BE2C (cell line): Measurements from ENCODE around the gene PHLPP1.

Experiments
- DNase-seq: peaks from one replicate; pipeline ENCODE4 v3.0.0-alpha.2; 2020
- H3K27me3 ChIP-seq: fragments of 250-450 bp; sonication (Bioruptor Pico); 2 replicates; pipeline ENCODE4 v1.5.1; 2020; ENCODE audit warnings: mild to moderate bottlenecking
- H3K36me3 ChIP-seq: fragments of 250-450 bp; sonication (Bioruptor Pico); 2 replicates; pipeline ENCODE4 v1.5.1; 2020; ENCODE audit warnings: mild to moderate bottlenecking
- H3K4me1 ChIP-seq: fragments of 250-450 bp; sonication (Bioruptor Pico); 2 replicates; pipeline ENCODE4 v1.5.1; 2020
- H3K4me3 ChIP-seq: 2 replicates; pipeline ENCODE4 v1.5.1; 2011; ENCODE audit warnings: low read depth, low read length
- H3K9me3 ChIP-seq: fragments of 250-450 bp; sonication (Bioruptor Pico); 2 replicates; pipeline ENCODE4 v1.5.1; 2020
- CTCF ChIP-seq: IDR thresholded peaks from 2 replicates; pipeline ENCODE4 v1.5.1; 2012; ENCODE audit warnings: mild to moderate bottlenecking, low read depth, low read length

PHLPP1 gene

GRCh38 chr18:62716619-62717168 lies 1.4 kb downstream of the PHLPP1 start:
- no peaks in the 10 kb centered on the region for H3K4me1 ChIP-seq
- no peak for DNase-seq

GRCh38 chr18:62717169-62717924 lies 2.0 kb downstream of the PHLPP1 start:
- no peak for TF ChIP-seq CTCF
- Histone ChIP-seq H3K4me3 (no peak overlapping the region), H3K27me3 (peaks cover 32% of the 10 kb centered on the region), H3K36me3 (no peaks in the 10 kb centered on the region), H3K9me3 (no peaks in the 10 kb centered on the region), H3K4me1 (no peaks in the 10 kb centered on the region)
- DNase-seq: no peak

More at GRCh38 chr18:62716619-62717168, 1.4 kb downstream of the PHLPP1 start:
- no peaks in the 10 kb centered on the region for H3K9me3 ChIP-seq
- H3K36me3 ChIP-seq: no peaks in the 10 kb centered on the region
- peaks cover 29% of the 10 kb centered on the region for H3K27me3 ChIP-seq
- H3K4me3 ChIP-seq: no peak overlapping the region
- no peak for TF ChIP-seq CTCF

- H3K36me3 ChIP-seq: no peaks in the 10 kb centered on the region
- H3K9me3 ChIP-seq: no peaks in the 10 kb centered on the region
- no peak overlapping the region for H3K4me3 ChIP-seq
- H3K4me1 ChIP-seq: no peaks in the 10 kb centered on the region
- DNase-seq: no peak
- TF ChIP-seq CTCF: no peak
- peaks cover 32% of the 10 kb centered on the region for H3K27me3 ChIP-seq
Measured at GRCh38 chr18:62717925-62718800, 2.8 kb downstream of the PHLPP1 start.

GRCh38 chr18:62720048-62720447 lies 4.7 kb downstream of the PHLPP1 start:
- Histone ChIP-seq H3K4me3 (no peak overlapping the region), H3K36me3 (no peaks in the 10 kb centered on the region), H3K27me3 (peaks cover 32% of the 10 kb centered on the region), H3K9me3 (no peaks in the 10 kb centered on the region), H3K4me1 (no peaks in the 10 kb centered on the region)
- DNase-seq: no peak
- TF ChIP-seq CTCF: no peak

GRCh38 chr18:62720766-62721613 lies 5.6 kb downstream of the PHLPP1 start:
- H3K36me3 ChIP-seq: no peaks in the 10 kb centered on the region
- DNase-seq: no peak
- peaks cover 30% of the 10 kb centered on the region for H3K27me3 ChIP-seq
- no peaks in the 10 kb centered on the region for H3K4me1 ChIP-seq
- no peaks in the 10 kb centered on the region for H3K9me3 ChIP-seq
- H3K4me3 ChIP-seq: no peak overlapping the region
- no peak for TF ChIP-seq CTCF
